A549 (cell line): ENCODE measurements around the gene DUSP10.

Experiments
- PHF8 ChIP-seq: fragments of 200-600 bp; sonication (generic); IDR thresholded peaks from 2 replicates; pipeline ENCODE4 v1.6.1; 2016; ENCODE audit warnings: low read depth, mild to moderate bottlenecking, antibody characterized with exemption, moderate library complexity, borderline replicate concordance
- POLR2A ChIP-seq: IDR thresholded peaks from 2 replicates; pipeline ENCODE4 v1.6.1; 2012; ENCODE audit warnings: mild to moderate bottlenecking, low read length
- RFX5 ChIP-seq: fragments of 450-650 bp; IDR thresholded peaks from 2 replicates; pipeline ENCODE4 v1.7.1; 2014; ENCODE audit warnings: antibody characterized with exemption, mild to moderate bottlenecking, moderate library complexity
- SMC3 ChIP-seq: fragments of >200 bp; sonication (Bioruptor Twin); formaldehyde crosslinking; IDR thresholded peaks from 3 replicates; pipeline ENCODE4 v1.6.1; 2018; ENCODE audit warnings: inconsistent platforms
- TF ChIP-seq, protein P1 (sequence below): fragments of >200 bp; sonication (Bioruptor Twin); formaldehyde crosslinking; IDR thresholded peaks from 3 replicates; pipeline ENCODE4 v1.5.1; 2016
- TF ChIP-seq, protein P2 (sequence below): fragments of 150-350 bp; IDR thresholded peaks from 2 replicates; pipeline ENCODE4 v1.6.1; 2014; ENCODE audit warnings: low read depth, mild to moderate bottlenecking, low read length
- TF ChIP-seq, protein P3 (sequence below): fragments of >200 bp; sonication (Bioruptor Twin); formaldehyde crosslinking; IDR thresholded peaks from 3 replicates; pipeline ENCODE4 v1.6.1; 2016
- TF ChIP-seq, protein P4 (sequence below): IDR thresholded peaks from 2 replicates; pipeline ENCODE4 v1.6.1; 2012

GRCh38 chr1:221748981-221749380 is 7.1 kb upstream of the DUSP10 start:
- TF ChIP-seq POLR2A (no peak), RFX5 (no peak), PHF8 (no peak), SMC3 (no peak)
- TF ChIP-seq, protein P1, sequence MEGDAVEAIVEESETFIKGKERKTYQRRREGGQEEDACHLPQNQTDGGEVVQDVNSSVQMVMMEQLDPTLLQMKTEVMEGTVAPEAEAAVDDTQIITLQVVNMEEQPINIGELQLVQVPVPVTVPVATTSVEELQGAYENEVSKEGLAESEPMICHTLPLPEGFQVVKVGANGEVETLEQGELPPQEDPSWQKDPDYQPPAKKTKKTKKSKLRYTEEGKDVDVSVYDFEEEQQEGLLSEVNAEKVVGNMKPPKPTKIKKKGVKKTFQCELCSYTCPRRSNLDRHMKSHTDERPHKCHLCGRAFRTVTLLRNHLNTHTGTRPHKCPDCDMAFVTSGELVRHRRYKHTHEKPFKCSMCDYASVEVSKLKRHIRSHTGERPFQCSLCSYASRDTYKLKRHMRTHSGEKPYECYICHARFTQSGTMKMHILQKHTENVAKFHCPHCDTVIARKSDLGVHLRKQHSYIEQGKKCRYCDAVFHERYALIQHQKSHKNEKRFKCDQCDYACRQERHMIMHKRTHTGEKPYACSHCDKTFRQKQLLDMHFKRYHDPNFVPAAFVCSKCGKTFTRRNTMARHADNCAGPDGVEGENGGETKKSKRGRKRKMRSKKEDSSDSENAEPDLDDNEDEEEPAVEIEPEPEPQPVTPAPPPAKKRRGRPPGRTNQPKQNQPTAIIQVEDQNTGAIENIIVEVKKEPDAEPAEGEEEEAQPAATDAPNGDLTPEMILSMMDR: no peak
- TF ChIP-seq, protein P2, sequence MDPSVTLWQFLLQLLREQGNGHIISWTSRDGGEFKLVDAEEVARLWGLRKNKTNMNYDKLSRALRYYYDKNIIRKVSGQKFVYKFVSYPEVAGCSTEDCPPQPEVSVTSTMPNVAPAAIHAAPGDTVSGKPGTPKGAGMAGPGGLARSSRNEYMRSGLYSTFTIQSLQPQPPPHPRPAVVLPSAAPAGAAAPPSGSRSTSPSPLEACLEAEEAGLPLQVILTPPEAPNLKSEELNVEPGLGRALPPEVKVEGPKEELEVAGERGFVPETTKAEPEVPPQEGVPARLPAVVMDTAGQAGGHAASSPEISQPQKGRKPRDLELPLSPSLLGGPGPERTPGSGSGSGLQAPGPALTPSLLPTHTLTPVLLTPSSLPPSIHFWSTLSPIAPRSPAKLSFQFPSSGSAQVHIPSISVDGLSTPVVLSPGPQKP: no peak
- TF ChIP-seq, protein P3, sequence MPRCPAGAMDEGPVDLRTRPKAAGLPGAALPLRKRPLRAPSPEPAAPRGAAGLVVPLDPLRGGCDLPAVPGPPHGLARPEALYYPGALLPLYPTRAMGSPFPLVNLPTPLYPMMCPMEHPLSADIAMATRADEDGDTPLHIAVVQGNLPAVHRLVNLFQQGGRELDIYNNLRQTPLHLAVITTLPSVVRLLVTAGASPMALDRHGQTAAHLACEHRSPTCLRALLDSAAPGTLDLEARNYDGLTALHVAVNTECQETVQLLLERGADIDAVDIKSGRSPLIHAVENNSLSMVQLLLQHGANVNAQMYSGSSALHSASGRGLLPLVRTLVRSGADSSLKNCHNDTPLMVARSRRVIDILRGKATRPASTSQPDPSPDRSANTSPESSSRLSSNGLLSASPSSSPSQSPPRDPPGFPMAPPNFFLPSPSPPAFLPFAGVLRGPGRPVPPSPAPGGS: no peak
- TF ChIP-seq, protein P4, sequence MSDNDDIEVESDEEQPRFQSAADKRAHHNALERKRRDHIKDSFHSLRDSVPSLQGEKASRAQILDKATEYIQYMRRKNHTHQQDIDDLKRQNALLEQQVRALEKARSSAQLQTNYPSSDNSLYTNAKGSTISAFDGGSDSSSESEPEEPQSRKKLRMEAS: no peak
